PC-3 (cell line): Measurements from ENCODE around the gene AKT1. TPM values are rescaled to one million over a fixed set of nuclear protein-coding genes. Genes with fewer than 3 reads are reported as not detected.

Source experiments
- ATAC-seq: fragments of 200-7000 bp; cut with Tn5 transposase; 2 replicates; pipeline ENCODE4 v1.9.1; 2020; ENCODE audit warnings: mild to moderate bottlenecking, moderate library complexity
- BruUV-seq: library from RNA; stranded (reverse); fragments of 400-500 nt; replicated peaks from 2 replicates; lab custom pipeline; 2021; lab: Mats Ljungman, UMichigan
- CTCF ChIA-PET: fragments of 300-600 bp; sonication (Branson Sonifier 250); formaldehyde crosslinking; loops from one replicate; lab custom pipeline; 2022; ENCODE audit warnings: antibody characterized with exemption; lab: Charles Lee
- POLR2A ChIA-PET: fragments of 300-600 bp; sonication (Branson Sonifier 250); formaldehyde crosslinking; loops from one replicate; lab custom pipeline; 2022; ENCODE audit warnings: antibody characterized with exemption; ENCODE audit not compliant: unreplicated experiment; lab: Charles Lee
- DNase-seq: peaks from one replicate; pipeline ENCODE4 v3.0.0-alpha.2; 2015
- H2AFZ ChIP-seq: fragments of 300-600 bp; sonication (generic); 2 replicates; pipeline ENCODE4 v1.6.0; 2016; ENCODE audit warnings: antibody characterized with exemption, low read length
- H3F3A ChIP-seq: fragments of 300-600 bp; sonication (generic); one replicate; pipeline ENCODE4 v1.6.0; 2017; ENCODE audit warnings: antibody characterized with exemption, low read length, control low read depth, mild to moderate bottlenecking; ENCODE audit not compliant: unreplicated experiment
- H3K27ac ChIP-seq: fragments of 300-600 bp; sonication (generic); 2 replicates; pipeline ENCODE4 v1.5.1; 2016; ENCODE audit warnings: mild to moderate bottlenecking, low read length
- H3K27me3 ChIP-seq: fragments of 300-600 bp; sonication (generic); 2 replicates; pipeline ENCODE4 v1.6.1; 2016; ENCODE audit warnings: low read length, mixed read lengths
- H3K36me3 ChIP-seq: fragments of 300-600 bp; sonication (generic); 2 replicates; pipeline ENCODE4 v1.6.1; 2016; ENCODE audit warnings: low read depth, mixed run types, low read length, mixed read lengths
- H3K4me1 ChIP-seq: fragments of 300-600 bp; sonication (generic); 2 replicates; pipeline ENCODE4 v1.5.1; 2016; ENCODE audit warnings: low read length; ENCODE audit not compliant: insufficient read depth
- H3K4me2 ChIP-seq: fragments of 300-600 bp; sonication (generic); 2 replicates; pipeline ENCODE4 v1.6.0; 2016; ENCODE audit warnings: low read length
- H3K4me3 ChIP-seq: fragments of 300-600 bp; sonication (generic); 2 replicates; pipeline ENCODE4 v1.5.1; 2016; ENCODE audit warnings: mild to moderate bottlenecking, low read length, mixed read lengths
- H3K79me2 ChIP-seq: fragments of 300-600 bp; sonication (generic); 2 replicates; pipeline ENCODE4 v1.6.1; 2017; ENCODE audit warnings: low read length, mixed read lengths
- H3K9ac ChIP-seq: fragments of 300-600 bp; sonication (generic); 2 replicates; pipeline ENCODE4 v1.6.0; 2016; ENCODE audit warnings: mild to moderate bottlenecking, low read length
- H3K9me2 ChIP-seq: fragments of 300-600 bp; sonication (generic); replicated peaks from 2 replicates; pipeline ENCODE4 v1.6.1; 2016; ENCODE audit warnings: mixed run types, low read length, mixed read lengths
- H3K9me3 ChIP-seq: fragments of 300-600 bp; sonication (generic); 2 replicates; pipeline ENCODE4 v1.6.1; 2016; ENCODE audit warnings: low read length, mixed read lengths
- H4K20me1 ChIP-seq: fragments of 300-600 bp; sonication (generic); 2 replicates; pipeline ENCODE4 v1.6.1; 2016; ENCODE audit warnings: low read length, mixed read lengths
- CTCF ChIP-seq: fragments of 300-600 bp; sonication (generic); conservative IDR thresholded peaks from 2 replicates; pipeline ENCODE4 v1.5.1; 2017; ENCODE audit warnings: antibody characterized with exemption, low read depth, mild to moderate bottlenecking, low read length
- EZH2 ChIP-seq: fragments of 300-600 bp; sonication (generic); IDR thresholded peaks from one replicate; pipeline ENCODE4 v1.6.1; 2017; ENCODE audit warnings: antibody characterized with exemption, mild to moderate bottlenecking, low read length; ENCODE audit not compliant: unreplicated experiment
- EZH2phosphoT487 ChIP-seq: fragments of 300-600 bp; sonication (generic); IDR thresholded peaks from 2 replicates; pipeline ENCODE4 v1.6.1; 2018; ENCODE audit warnings: mild to moderate bottlenecking, antibody characterized with exemption, low read length, borderline replicate concordance
- intact Hi-C: fragments of 100-400 bp; cut with micrococcal nuclease; formaldehyde crosslinking; loops from 2 replicates; pipeline ENCODE4 v1.9.0; 2023
- total RNA-seq: library from RNA; depleted of rRNA; stranded (reverse); fragments of >200 nt; gene quantifications from 2 replicates; pipeline ENCODE4 v1.2.3, GENCODE V29; 2014

Gene AKT1
- total RNA-seq, 1 experiment from 2014 or later, result 196 TPM

DNA sequence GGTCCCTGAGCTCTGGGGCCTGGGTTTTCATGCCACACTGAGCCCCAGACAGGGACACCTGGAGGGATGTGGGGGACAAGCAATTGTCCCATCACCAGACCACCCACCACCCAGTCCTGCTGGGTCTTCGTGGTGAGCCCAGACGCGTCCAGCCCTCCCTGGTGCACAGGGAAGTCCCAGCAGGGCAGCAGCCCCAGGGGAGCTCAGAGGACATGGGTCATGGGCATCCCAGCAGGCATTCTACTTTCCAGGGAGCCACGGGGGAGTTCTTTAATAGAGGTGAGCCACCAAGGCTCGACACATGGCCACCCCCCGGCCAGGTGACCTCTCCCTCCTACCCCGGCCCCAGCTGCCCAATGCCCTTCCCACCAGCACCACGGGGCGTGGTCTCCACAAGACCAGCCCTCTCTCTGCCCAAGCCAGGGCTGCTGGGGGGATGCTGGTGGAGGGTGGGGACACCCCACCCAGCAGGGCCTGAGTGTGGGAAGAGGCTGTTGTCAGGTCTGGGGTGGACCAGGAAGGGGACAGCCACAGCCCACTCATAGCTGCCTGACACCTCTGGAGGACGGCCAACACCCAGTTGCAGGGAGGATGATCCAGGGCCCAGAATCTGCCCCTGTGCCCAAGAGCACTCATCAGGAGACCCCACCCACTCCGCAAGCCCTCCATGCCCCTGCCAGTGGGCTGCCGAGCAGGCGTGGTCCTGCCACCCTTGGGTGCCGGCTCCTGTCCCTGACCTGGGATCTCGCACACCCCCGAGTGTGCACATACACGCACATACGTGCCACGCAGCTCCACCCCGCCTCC, 14.1 kb downstream of the AKT1 start:
- POLR2A ChIA-PET, result no interaction called here
- H3K9ac ChIP-seq, result no peak overlapping the region

DNA sequence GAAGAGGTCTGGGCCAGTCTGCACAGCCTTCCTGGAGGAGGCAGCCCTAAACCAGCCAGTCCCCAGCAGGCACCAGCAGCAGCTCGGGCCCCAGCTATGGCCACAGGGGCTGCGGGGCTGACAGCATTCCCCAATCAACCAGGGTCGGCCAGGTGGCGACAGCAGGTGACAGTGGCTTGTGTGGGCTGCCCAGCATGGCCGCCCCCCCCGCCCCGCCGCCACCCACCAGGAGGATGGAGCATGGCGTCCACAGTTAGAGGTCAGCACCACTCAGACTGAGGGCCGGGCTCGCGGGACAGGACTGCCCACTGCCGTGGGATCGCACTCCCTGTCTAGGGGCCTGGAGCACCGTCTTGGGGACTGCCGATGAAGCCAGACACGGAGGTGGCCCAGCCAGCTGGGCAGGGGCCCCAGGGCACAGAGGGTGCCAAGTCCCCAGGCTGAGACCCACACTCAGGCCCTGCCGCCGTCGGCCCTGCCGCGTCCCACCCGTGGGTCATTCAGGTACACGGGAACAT, 15.0 kb downstream of the AKT1 start:
- BruUV-seq, result no TSS peak
- CTCF ChIA-PET, result no interaction called here
- ATAC-seq, result no peak

More for the DNA sequence above, 14.1 kb downstream of the AKT1 start:
- Histone ChIP-seq H3K36me3 (no peaks in the 10 kb centered on the region), H3F3A (no peaks in the 10 kb centered on the region), H4K20me1 (no peaks in the 10 kb centered on the region), H3K79me2 (no peaks in the 10 kb centered on the region), H3K4me3 (no peak overlapping the region), H3K9me3 (no peaks in the 10 kb centered on the region), H3K27ac (no peak overlapping the region), H3K4me1 (no peaks in the 10 kb centered on the region), H3K9me2 (no peaks in the 10 kb centered on the region), H3K27me3 (no peaks in the 10 kb centered on the region), H3K4me2 (no peak overlapping the region), H2AFZ (no peak overlapping the region)
- ATAC-seq (no peak), DNase-seq (no peak)
- intact Hi-C loops, result no loop called here
- BruUV-seq, result no TSS peak
- TF ChIP-seq EZH2, result no peak
- TF ChIP-seq CTCF, result no peak
- TF ChIP-seq EZH2phosphoT487, result no peak
- CTCF ChIA-PET, result no interaction called here

More for the DNA sequence above, 15.0 kb downstream of the AKT1 start:
- H3K9me3 ChIP-seq, result no peaks in the 10 kb centered on the region
- H3K4me3 ChIP-seq, result no peak overlapping the region
- no peaks in the 10 kb centered on the region for H3K4me1 ChIP-seq
- H3K27me3 ChIP-seq, result no peaks in the 10 kb centered on the region
- no peak overlapping the region for H2AFZ ChIP-seq
- POLR2A ChIA-PET, result no interaction called here
- no peak overlapping the region for H3K27ac ChIP-seq
- no peaks in the 10 kb centered on the region for H4K20me1 ChIP-seq
- no peaks in the 10 kb centered on the region for H3F3A ChIP-seq
- no peak overlapping the region for H3K9ac ChIP-seq
- TF ChIP-seq CTCF, result no peak
- no peak for TF ChIP-seq EZH2phosphoT487
- no peak for TF ChIP-seq EZH2
- no peaks in the 10 kb centered on the region for H3K9me2 ChIP-seq
- no peak for DNase-seq
- no peaks in the 10 kb centered on the region for H3K79me2 ChIP-seq
- H3K4me2 ChIP-seq, result no peak overlapping the region
- no peaks in the 10 kb centered on the region for H3K36me3 ChIP-seq
- intact Hi-C loops, result no loop called here
